MCF 10A (cell line): ENCODE data around the gene MPZL3. TPM values are rescaled to one million over a fixed set of nuclear protein-coding genes. Genes with fewer than 3 reads are reported as not detected.

ENCODE experiments used
- Bru-seq: library from RNA; stranded (reverse); fragments of 400-500 nt; gene quantifications from one replicate; lab custom pipeline; 2021; lab: Mats Ljungman, UMichigan
- BruChase-seq, 2 experiments: library from RNA; stranded (reverse); fragments of 400-500 nt; gene quantifications; one replicate each; lab custom pipeline; 2021; lab: Mats Ljungman, UMichigan
- BruUV-seq: library from RNA; stranded (reverse); fragments of 400-500 nt; replicated peaks from 2 replicates; lab custom pipeline; 2021; lab: Mats Ljungman, UMichigan
- CTCF ChIA-PET: fragments of 300-600 bp; sonication (Branson Sonifier 250); formaldehyde crosslinking; extraction: SDS; loops from one replicate; lab custom pipeline; 2021; ENCODE audit warnings: antibody characterized with exemption, inconsistent platforms; lab: Yijun Ruan, JAX
- POLR2A ChIA-PET: fragments of 300-600, 350-650 bp; sonication (Branson Sonifier 250); formaldehyde crosslinking; extraction: SDS; loops from one replicate; lab custom pipeline; 2020; ENCODE audit warnings: antibody characterized with exemption, inconsistent platforms; lab: Yijun Ruan, JAX
- DNase-seq: peaks from one replicate; pipeline ENCODE4 v3.0.0-alpha.2; 2018; ENCODE audit not compliant: unreplicated experiment
- H3K27ac Mint-ChIP-seq: one replicate; pipeline ENCODE4 v1.8.0; 2022; ENCODE audit warnings: mild to moderate bottlenecking, low read depth, mixed read lengths; ENCODE audit not compliant: unreplicated experiment
- H3K27me3 Mint-ChIP-seq: one replicate; pipeline ENCODE4 v1.8.0; 2022; ENCODE audit warnings: mixed read lengths; ENCODE audit not compliant: insufficient read depth, unreplicated experiment
- H3K36me3 Mint-ChIP-seq: one replicate; pipeline ENCODE4 v1.8.0; 2022; ENCODE audit warnings: mild to moderate bottlenecking, moderate library complexity, mixed read lengths; ENCODE audit not compliant: insufficient read depth, unreplicated experiment
- H3K4me1 Mint-ChIP-seq: one replicate; pipeline ENCODE4 v1.8.0; 2022; ENCODE audit warnings: mixed read lengths; ENCODE audit not compliant: insufficient read depth, unreplicated experiment
- H3K4me3 Mint-ChIP-seq: one replicate; pipeline ENCODE4 v1.8.0; 2022; ENCODE audit warnings: mild to moderate bottlenecking, moderate library complexity, mixed read lengths; ENCODE audit not compliant: unreplicated experiment
- H3K9me3 Mint-ChIP-seq: one replicate; pipeline ENCODE4 v1.8.0; 2022; ENCODE audit warnings: mixed read lengths; ENCODE audit not compliant: unreplicated experiment
- intact Hi-C: fragments of 100-400 bp; cut with micrococcal nuclease; formaldehyde crosslinking; loops from 2 replicates; pipeline ENCODE4 v1.14.1; 2022
- long read RNA-seq: library from polyadenylated mRNA; stranded (forward); transcript quantifications from one replicate; pipeline ENCODE4 v2.0.0, GENCODE V29; 2022
- total RNA-seq: library from RNA; stranded (reverse); gene quantifications from 2 replicates; pipeline ENCODE4 v1.2.3, GENCODE V29; 2022
- TF ChIP-seq, protein P1 (sequence below): fragments of 200-600 bp; IDR thresholded peaks from one replicate; pipeline ENCODE4 v1.8.0; 2022; ENCODE audit warnings: antibody characterized with exemption, mild to moderate bottlenecking; ENCODE audit not compliant: unreplicated experiment

Gene MPZL3, protein sequence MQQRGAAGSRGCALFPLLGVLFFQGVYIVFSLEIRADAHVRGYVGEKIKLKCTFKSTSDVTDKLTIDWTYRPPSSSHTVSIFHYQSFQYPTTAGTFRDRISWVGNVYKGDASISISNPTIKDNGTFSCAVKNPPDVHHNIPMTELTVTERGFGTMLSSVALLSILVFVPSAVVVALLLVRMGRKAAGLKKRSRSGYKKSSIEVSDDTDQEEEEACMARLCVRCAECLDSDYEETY
- total RNA-seq (11.9 and 17.7 TPM in 2 replicates), Bru-seq, nascent RNA (percentile 84 among the genes with signal in this experiment), BruChase-seq, experiment 1, labeled RNA remaining after a 6-hour chase (percentile 89 among the genes with signal in this experiment), BruChase-seq, experiment 2, labeled RNA remaining after a 2-hour chase (percentile 83 among the genes with signal in this experiment)
- long read RNA-seq, transcript MPZL3-201 (6 exons, 3,968 nt) = major isoform, 10 of 25 reads
- long read RNA-seq, partial matches to known transcripts = 1 of 25 reads
- long read RNA-seq, other reads (novel, unspliced or antisense) = 9 of 25 reads

DNA sequence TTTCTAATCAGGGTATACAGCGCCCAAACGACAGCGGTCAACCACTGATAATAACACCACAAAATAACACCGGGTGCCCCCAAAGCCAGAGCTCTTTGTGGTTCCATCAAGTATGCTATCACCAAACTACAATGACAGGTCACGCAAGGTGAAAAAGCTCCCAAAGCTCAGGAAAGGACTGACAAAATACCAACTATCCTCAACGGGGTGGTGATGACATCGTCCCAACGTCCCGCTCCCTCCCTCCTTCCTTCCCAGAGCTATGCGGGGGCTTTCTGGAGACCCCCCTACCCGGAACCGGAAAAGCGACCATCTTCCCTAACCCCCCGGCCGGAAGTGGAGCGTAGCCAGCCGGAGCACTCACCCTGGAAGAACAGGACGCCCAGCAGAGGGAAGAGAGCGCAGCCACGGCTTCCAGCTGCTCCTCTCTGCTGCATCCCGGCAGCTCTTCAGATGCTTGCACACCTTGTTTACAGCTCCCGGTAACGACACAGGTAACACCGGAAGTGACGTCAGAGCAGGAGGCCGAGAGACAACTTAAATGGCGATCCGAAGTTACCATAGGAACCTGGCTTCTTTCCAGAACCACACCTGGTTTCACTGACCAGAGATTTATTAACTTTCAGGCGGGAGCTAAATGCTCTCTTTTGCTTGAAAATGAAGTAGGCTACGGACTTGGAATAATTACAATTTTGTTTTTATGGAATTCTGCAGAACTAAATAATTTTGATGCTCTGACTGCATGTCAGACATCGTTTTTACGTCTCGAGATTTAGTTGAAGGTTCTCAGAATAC lies at the start of gene MPZL3:
TSS of gene MPZL3 (minus strand) at position 508 of the 795 bp plus-strand sequence. CDS start at position 437, 71 bp downstream.
- Mint-ChIP-seq H3K9me3 (no peaks in the 10 kb centered on the region), H3K4me3 (peak within 1 kb of the TSS; percentile 97), H3K27ac (peak within 1 kb of the TSS; percentile 99), H3K36me3 (peaks cover 15% of the 10 kb centered on the region), H3K4me1 (peaks cover 18% of the 10 kb centered on the region), H3K27me3 (no peaks in the 10 kb centered on the region)
- TSS peak; percentile 79 for BruUV-seq
- intact Hi-C loops = loop anchor here (5.0 kb wide), 1 partner anchor 35 kb away; no protein-coding TSS in a partner anchor
- ChIA-PET CTCF (interaction anchor here (0.5 to 1.2 kb wide), 4 partner anchors 10 to 54 kb away, joined by 3 to 9 read pairs (median 4); partner anchors contain the start of gene MPZL2), POLR2A (interaction anchor here (0.6 to 7.2 kb wide), 23 partner anchors 10 to 539 kb away, joined by 3 to 225 read pairs (median 4); partner anchors contain the start of genes DDX6, MPZL2 and UBE4A)
- TF ChIP-seq, protein P1, sequence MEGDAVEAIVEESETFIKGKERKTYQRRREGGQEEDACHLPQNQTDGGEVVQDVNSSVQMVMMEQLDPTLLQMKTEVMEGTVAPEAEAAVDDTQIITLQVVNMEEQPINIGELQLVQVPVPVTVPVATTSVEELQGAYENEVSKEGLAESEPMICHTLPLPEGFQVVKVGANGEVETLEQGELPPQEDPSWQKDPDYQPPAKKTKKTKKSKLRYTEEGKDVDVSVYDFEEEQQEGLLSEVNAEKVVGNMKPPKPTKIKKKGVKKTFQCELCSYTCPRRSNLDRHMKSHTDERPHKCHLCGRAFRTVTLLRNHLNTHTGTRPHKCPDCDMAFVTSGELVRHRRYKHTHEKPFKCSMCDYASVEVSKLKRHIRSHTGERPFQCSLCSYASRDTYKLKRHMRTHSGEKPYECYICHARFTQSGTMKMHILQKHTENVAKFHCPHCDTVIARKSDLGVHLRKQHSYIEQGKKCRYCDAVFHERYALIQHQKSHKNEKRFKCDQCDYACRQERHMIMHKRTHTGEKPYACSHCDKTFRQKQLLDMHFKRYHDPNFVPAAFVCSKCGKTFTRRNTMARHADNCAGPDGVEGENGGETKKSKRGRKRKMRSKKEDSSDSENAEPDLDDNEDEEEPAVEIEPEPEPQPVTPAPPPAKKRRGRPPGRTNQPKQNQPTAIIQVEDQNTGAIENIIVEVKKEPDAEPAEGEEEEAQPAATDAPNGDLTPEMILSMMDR = no peak
- peak; percentile 96 for DNase-seq

DNA sequence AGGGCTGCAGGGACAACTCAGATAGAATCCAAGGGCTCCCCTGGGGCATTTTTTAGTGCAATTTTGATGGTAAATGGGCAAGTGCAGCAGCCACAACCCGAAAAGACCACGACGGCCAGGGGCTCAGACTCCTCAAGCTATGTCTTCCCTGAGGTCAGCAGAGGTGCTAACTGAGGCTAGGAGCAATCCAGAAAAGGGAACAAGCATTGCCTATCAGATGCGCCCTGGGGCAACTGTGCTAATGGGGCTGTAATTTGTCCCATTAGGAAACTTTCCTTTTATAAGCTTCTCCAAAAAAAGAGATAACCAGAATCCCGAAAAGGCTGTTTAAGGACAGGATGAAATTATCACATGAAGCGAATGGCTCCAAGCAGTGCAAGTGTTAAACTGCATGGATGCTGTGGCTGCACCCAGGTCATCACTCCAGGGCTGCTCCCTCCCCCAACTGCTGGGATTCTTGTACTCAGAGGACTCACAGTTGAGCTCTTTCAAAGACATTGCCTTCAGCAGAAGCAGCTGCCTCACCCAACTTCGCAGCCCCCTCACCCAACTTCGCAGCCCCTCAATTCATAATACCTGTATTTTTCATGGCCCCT lies 49.5 kb upstream of the MPZL3 start:
- H3K4me3 Mint-ChIP-seq = no peak overlapping the region
- no peaks in the 10 kb centered on the region for H3K9me3 Mint-ChIP-seq
- peaks cover 28% of the 10 kb centered on the region for H3K27me3 Mint-ChIP-seq
- no peaks in the 10 kb centered on the region for H3K36me3 Mint-ChIP-seq
- ChIA-PET CTCF (interaction anchor here (0.8 to 1.7 kb wide), 3 partner anchors 47 to 103 kb away, joined by 3 to 7 read pairs (median 4); no protein-coding TSS in a partner anchor), POLR2A (no interaction called here)
- BruUV-seq = no TSS peak
- intact Hi-C loops = no loop called here
- H3K27ac Mint-ChIP-seq = no peak overlapping the region
- no peaks in the 10 kb centered on the region for H3K4me1 Mint-ChIP-seq
- no peak for DNase-seq
- TF ChIP-seq, protein P1 = no peak

DNA sequence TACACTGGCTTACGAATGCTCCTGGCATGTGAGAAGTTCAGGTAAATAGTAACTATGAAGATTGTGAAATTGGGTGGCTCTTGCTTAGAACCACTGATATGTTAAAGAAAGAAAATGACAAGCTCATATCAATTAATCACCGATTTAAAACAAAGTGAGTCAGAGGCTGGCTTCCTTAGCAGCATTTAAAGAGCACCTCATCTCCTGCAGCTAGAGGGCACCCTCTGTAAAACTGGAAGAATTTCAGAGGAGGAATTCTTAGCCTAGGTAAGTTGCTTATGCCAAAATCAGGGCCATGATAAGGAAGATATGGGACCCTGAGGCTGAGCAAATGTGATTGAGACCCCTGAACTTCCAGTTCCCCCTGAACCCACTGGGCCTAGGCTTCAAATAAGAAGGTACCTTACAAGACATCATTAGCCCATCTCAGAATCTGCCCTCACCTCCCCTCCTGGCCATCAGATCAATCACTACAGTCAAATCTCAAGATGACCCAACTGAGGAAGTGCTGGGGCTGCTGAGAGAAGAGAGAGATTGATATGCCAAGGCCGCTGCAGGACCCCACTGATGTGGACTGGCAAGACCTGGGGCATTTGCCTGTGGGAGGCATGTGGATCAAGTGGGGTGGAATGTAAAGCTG lies 43.8 kb upstream of the MPZL3 start:
- H3K27me3 Mint-ChIP-seq = no peaks in the 10 kb centered on the region
- POLR2A ChIA-PET = interaction anchor here (0.9 to 2.4 kb wide), 9 partner anchors 11 to 121 kb away, joined by 3 to 32 read pairs (median 5); partner anchors contain the start of genes MPZL2, MPZL3 and UBE4A

More for the DNA sequence above, 43.8 kb upstream of the MPZL3 start:
- H3K27ac Mint-ChIP-seq = no peak overlapping the region
- BruUV-seq = no TSS peak
- CTCF ChIA-PET = interaction anchor here (0.5 to 2.6 kb wide), 39 partner anchors 8 to 406 kb away, joined by 3 to 36 read pairs (median 4); partner anchors contain the start of genes CD3E and UBE4A
- TF ChIP-seq, protein P1 = peak; percentile 36
- H3K36me3 Mint-ChIP-seq = no peaks in the 10 kb centered on the region
- peaks cover 12% of the 10 kb centered on the region for H3K4me1 Mint-ChIP-seq
- intact Hi-C loops = loop anchor here (1.0 to 5.0 kb wide), 3 partner anchors 57 to 271 kb away; partner anchors contain the start of gene IFT46
- H3K4me3 Mint-ChIP-seq = no peak overlapping the region
- DNase-seq = peak; percentile 68
- H3K9me3 Mint-ChIP-seq = no peaks in the 10 kb centered on the region
